Stimulated activated CD8-positive, alpha-beta memory T cell treated with anti-CD3 and anti-CD28 coated beads, Interleukin-7, amount 100 ng/mL, for 4 hours (primary cell): ENCODE measurements around the gene TMEM100.

Experiments used
- DNase-seq, 2 donors: peaks; one replicate each; pipeline ENCODE4 v3.0.0-alpha.2; 2020; ENCODE audit warnings: low read depth in 2 of 2

TMEM100 gene

DNA sequence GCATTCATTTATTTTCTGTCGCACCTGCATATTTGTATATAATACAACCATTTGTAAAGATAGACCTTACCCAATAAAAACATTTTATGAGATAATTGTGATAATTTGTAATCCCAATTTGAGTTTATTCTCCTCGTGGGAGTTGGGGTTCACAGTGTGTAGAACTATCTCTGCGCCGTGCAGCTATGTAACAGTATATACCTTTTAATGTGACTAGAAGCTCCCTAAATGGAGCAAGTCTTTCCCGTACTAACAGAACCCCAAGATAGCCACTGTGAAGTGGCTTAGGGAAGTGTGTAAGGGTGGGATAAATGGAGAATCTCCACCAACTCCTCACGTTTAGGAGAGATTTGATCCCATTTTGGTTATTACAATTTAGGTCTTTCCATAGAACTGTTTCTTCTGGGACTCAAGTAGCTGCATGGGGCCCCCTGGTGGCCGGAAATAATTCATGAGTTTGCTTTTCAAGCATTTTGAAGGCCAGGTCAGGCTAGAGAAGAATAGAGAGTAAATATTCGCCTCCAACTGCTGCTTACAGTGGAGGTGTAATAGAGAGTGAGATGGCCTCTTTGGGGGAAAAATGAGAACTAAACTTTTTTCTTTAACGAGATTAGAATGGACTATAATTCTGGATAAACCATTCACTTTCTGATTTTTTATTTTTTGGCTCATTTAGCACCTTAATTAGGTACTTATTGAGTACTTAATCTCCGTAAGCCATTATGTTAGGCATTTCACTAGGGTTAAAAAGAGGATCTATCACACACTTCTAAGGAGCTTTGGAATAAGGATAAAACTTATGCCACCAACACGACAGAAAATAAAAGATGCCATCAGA lies 4.5 kb downstream of the TMEM100 start:
- peak; percentile 14 to 20 for DNase-seq

DNA sequence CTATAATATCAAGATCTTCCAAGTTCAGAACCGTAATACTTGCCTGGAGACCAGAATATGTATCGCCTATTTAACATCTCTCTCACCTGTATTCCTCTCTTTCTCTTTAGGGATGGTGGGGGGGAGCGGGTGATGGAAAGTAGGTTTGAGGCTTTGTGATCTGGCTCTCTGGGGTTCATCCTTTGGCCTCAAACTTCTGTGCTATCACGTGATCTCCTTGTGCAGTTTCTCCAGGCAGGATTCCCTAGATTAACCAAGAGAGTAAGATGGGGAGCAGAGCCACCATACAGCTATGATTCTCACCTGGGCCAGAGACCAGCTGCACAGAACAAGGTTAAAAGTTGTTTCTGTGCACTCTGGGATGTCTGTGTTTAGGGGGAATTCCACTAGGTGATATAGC lies 5.2 kb downstream of the TMEM100 start:
- no peak for DNase-seq

DNA sequence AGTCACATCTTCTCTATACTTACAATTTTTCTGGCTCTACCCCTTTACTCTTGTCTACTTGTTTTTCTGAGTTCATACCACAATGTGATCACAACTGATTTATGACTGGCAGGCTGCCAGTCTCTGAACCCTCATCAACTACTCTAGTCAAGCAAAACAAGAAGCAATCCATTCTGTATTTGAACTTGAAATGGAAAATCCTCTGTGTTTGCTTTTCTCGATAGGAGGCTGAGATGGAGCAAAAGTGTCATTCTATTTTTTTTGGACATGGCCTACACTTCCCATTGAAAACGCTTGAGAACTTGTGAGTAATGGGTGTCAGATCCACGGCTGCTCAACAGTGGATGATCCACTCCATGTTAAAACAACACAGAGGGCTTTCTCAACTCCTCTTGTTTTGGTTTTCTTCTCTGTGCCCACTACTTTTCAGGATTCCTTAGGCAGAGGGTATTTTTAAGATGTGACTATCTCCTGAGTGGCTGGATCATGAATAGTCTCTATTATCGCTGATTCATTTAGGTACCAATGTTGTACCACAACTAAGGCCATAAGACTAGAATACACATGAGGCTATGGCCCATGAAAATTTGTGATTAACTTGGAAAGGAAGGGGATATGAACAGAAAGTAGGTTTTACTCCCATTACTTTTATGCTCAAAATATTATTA lies 11.7 kb downstream of the TMEM100 start:
- DNase-seq, result no peak

DNA sequence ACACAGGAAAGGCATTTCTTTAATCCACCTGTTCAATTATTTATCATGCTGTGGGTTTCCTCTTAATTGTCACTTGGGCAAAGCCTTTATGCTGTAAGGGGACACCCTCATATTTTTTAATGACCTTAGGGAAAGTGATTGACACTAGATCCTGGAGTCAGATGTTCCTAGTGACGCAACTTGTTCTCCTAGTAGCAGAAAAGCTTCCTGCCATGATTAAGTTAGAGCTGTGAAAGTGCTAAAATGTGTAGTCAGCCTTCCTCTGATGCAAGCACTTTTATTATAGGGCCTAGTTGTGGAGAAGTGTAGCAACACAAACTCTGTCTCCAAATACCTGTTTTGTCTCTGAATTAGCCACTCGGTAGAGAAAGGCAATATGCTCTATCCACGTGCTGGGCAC lies 12.3 kb downstream of the TMEM100 start:
- no peak for DNase-seq

DNA sequence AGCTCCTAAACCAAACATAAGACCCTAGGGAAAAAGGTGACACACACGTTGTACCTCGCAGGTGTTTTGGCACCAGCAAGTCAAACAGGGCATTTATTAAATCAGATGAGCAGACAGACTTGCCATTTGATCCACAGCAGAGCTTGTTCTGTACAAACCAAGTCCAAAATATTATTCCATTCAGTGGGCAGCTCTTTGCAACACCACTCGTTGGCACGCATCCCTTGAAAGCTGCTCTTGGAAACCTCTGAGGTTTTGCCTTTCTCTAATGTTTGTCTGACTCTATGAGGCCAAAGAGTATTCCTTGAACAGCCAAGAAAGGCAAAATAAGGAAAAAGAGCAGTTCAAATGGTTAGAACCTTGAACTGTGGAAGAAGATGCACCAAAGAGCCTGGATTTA lies 12.7 kb downstream of the TMEM100 start:
- DNase-seq, result no peak

DNA sequence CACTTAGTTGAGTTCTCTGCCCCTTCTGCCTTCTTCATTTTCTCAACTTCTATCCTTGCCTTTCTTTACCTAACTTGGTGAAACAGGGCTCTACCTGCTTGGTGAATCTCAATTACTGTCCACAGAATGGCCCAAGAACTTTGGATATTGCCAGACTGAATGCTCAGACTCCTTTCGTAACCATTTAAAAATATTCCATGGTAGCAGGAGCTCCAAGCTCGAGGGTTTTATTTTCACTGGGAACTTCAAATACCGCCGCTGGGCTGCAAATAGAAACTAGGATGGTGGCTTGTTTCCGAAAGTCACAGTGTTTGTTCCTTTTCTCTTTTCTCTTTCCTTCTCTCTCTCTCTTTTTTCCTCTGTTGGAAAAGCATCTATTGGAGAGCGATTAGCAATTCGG lies 13.2 kb downstream of the TMEM100 start:
- no peak for DNase-seq

DNA sequence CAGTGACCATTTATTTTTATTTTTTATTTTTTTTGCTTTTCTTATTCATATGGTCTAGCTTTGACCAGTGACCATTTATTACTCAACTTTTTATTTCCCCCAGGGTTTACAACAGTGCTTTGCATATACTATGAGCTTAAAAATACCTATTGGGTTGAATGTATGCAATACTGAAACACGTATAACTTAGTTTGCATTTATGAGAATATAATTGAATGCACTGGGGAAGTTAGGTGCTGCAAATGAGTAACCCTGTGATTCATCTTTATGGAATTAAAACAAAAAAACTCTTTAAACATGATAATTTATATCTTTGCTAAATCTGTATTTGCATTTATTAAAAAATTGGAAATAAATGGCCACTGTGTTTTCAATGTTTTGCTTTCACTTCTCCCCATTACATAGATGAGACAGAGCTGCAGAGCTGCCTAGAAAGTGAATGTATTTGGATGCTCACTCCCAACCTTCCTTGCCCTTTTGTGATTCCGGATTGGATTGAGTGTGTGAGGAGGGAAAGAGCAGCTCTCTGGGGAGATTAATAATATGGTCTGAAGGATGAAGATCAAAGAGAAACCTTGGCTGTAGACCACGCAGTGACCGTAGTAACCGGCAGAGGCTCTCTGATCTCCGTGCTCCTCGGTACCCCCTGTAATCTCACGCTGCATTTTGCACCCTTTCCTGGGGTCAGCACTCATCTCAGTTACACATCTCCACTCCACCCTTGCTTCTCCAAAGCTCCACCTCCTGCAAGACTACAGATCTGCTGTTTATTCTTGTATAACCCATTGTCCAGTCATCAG lies 14.3 kb downstream of the TMEM100 start:
- no peak for DNase-seq

DNA sequence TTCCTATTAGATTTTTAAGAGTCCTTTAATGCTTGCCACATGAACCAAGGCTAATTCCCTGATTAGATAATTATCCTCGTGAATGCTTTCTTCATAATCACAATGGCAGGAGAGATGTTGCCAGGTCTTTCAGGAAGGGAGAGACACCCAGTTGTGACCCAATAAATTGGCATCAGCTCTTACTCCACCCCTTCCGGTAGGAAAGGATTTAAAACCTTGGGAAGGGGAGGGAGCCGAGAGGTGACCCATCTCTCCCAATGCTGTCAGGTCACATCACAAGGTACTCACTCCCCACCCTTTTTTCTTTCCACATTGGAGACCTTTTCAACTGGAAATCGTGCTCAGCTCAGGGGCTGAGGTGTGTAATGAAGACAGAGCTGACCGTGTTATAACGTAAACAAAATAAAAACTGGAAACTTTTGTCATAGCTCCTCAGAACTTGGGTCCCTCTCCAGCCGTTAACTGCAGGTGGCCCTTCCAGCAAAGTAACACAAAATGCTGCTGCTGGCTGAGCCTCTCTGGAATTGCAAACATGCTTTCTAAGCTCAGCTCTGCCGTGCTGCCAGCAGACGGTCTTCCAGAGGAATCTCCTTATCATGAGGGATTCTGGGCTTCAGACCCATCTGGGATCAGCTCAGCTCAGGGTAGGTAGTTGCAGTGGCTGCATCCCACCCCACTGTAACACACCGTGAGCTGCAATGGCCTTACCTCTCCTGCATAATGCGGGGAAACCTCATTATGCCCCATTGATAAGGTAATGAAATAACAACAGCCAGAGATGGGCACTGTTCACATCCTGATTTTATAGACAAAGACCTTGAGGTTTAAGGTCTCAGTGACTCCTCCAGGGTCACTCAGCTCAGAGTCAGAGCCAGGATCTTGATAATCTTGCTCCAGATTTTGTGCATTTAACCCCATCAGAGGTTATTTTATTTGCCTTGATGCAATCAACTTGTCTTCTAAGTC lies 15.6 kb downstream of the TMEM100 start:
- no peak for DNase-seq

DNA sequence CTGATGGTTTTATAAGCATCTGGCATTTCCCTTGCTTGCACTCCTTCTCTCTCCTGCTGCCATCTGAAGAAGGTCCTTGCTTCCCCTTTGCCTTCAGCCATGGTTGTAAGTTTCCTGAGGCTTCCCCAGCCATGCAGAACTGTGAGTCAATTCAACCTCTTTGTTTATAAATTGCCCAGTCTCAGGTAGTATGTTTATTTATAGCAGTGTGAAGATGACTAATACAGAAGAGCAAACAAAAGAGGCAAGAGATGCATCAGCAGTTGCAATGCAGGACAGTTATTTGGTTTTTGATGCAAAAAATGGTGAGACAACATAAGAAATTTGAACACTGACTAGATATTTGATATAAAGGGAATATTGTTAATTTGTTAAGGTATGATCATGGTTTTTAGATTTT lies 16.8 kb downstream of the TMEM100 start:
- DNase-seq, result no peak

DNA sequence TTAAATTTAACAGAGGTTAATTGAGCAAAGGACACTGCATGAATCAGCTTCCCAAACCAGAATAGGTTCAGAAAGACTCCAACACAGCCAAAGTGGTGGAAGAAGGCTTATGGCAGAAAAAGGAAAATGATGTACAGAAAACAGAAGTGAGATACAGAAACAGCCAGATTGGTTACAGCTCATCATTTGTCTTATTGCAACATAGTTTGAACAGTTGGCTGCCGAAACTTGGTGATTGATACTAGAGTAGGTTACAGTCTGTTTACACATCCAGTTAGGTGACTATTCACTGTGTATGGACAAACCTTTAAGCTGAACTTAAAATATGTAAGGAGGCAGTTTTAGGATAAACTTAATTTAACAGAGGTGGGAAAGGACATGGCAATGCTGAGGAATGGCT lies 18.3 kb downstream of the TMEM100 start:
- DNase-seq, result no peak

DNA sequence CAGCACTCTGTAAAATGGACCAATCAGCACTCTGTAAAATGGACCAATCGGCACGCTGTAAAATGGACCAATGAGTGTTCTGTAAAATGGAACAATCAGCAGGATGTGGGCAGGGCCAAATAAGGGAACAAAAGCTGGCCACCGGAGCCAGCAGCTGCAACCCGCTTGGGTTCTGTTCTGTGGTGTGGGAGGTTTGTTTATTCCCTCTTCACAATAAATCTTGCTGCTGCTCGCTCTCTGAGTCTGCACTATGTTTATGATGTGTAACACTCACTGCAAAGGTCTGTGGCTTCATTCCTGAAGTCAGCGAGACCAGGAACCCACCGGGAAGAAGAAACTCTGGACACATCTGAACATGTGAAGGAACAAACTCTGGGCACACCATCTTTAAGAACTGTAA lies 20.5 kb downstream of the TMEM100 start:
- no peak for DNase-seq

DNA sequence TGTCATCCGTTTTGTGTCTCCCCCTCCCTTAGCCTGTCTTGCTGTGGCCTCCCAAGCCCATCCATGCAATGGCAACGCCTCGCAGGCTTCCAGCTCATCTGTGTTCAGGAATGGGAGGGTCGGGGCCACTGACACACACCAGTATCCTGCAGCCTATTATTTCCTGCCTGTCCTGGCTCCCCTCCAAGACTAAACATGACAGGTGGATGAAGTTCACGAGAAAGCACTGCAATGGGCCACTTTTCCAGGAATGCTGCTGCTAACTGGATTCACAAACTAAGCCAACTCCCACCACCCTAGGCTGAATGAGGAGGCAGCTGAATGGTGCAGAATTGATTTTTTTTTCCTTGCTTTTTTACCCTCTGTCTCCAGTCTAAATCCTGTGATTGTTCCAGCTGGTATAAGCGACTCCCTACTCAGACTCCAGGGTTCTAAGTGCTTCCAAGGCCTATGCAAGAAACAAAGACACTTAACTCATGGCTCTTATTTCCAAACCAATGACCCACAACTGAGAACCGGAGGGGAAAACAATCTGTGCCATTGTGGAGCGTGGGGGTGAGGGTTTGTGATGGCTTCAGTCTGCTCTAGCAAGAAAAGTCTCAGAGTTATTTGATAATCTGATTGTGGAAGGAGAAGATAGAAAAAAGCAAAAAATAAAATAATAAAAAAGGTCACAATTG lies 23.3 kb downstream of the TMEM100 start:
- DNase-seq, result no peak

DNA sequence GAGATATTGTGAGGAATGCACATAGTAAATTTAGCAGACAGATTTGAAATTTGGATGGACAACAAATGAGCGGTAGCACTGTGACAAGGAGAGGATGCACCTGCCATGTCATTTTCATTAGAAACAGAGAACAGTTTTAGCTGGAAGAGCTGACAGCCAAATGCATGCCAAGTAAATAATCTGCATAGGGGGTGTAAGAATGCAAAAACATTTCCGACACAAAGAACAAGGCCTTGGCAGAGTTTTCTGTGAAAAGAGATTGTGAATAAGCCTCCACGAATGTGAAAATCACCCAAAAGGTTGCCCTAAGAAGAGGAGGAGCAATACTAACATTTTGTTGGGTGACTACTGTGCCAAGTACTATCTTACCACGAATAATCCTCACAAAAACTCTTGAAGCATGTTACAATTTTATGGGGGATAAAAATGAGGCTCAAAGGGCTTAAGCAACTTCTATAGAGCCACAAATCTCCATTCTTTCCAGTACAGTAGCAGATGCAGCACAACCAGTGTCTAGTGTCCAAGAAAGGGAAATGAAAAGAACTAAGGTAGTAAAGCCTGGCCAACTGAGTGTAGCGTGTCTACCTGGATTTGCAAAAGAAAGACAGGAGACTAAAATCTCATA lies 28.3 kb downstream of the TMEM100 start:
- DNase-seq, result no peak

DNA sequence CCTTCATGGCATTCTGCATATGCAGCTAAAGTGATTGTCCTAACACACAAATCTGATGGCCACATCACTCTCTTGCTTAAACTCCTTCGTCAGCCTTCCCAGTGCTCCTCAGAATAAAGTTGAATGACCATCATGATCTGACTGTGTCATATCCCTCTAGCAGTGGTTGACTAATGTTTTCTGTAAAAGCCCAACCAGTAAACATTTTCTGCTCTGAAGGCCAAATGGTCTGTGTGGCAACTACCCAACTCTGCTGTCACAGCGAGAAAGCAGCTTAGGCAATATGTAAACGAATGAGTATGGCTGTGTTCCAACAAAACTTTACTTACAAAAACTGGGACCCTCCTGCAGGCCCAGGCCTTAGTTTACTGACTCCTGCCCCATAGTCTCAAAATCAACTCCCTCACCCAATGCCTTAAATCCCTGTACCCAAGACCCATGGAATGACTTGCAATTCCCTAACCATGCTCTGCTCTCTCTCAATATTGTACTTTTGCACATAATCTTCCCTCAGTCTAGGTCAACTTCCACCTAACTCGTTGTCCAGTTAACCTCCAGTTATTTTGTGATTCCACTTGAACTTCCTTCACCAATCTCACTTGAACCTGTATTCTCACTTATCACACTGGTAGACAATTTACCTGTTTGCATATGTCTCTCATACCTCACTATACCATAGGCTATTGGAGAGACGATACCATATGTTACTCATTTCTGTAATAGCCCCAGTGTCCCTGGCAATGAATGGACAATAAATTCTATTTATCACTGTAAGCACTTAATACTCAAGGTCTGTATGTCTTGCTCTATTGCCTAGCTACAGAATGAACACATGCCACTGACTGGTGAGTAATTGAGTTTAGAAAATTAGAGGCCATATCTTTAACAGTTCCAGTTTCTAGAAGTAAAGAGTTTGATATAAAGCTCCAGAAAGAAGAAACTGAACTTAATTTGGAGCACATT lies 29.1 kb downstream of the TMEM100 start:
- DNase-seq, result no peak

DNA sequence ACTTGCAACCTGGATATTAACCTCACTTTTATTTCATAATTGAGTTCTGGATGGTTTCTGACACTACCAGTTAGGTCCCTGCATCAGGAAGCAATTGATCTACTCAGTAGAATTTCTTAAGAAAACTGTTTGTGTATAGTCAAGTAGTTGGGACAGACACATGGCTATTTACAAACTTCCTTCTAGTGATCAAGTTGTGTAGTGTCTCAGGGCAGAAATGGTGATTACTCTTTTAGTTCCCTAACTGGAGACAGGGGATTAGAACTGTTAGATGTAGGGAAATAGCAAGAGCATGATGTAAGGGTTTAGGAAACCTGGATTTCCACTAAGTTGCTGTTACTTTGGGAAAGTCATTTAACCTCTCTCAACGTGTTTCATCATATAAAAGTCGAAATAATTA lies 30.4 kb downstream of the TMEM100 start:
- no peak for DNase-seq

DNA sequence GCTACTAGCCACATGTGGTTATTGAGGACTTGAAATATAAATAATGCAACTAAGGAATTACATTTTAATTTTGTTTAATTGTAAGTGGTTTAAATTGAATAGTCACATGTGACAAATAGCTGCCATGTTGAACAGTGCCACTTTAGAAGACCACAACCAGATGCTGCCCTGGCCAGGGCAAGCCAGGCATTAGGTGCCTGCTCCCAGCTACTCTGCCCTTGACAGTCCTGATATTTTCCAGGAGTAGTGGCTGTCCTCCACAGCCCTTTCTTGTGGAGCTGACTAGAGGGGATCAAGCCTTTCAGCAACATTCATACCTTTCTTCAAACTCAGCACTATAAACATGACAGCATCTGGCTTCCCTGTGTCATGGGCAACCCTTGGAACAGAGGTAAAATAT lies 31.0 kb downstream of the TMEM100 start:
- DNase-seq, result no peak

DNA sequence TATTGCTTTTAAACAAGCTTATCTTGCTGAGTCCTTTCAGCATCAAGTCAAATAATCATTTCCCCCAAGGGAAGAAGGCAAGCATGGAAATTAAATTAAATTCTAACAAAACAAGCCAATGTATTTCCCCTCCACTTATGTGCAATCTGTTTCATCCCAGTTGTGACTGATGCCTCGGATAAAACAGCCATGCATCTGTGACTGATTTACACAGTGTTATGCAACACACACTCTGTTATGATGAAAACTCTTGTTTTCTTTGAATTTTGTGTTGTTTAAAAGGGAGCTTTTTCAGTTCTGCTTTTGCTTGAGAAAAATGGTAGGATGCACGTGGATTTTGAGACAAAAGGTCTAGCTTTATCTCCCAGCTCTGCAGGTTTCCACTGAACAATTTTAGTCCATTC lies 32.6 kb downstream of the TMEM100 start:
- no peak for DNase-seq

DNA sequence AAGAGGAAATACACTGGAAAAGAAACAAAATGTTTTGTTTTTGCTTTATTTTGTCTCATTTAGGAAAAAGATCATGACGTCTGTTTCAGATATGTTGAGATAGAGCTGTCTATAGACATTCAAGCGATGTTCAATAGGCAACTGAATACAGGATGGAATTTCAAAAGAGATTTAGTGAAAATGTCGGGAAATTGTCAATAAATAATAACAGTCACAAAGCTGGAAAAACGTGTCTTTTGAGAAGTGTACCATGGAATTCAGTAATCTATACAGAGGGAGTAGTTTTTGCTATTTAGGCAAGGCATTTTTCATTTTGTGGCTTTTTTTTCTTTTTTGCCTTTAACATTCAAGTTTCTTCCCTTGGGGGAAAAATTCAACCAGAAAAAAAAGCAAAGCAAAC lies 33.0 kb downstream of the TMEM100 start:
- no peak for DNase-seq

DNA sequence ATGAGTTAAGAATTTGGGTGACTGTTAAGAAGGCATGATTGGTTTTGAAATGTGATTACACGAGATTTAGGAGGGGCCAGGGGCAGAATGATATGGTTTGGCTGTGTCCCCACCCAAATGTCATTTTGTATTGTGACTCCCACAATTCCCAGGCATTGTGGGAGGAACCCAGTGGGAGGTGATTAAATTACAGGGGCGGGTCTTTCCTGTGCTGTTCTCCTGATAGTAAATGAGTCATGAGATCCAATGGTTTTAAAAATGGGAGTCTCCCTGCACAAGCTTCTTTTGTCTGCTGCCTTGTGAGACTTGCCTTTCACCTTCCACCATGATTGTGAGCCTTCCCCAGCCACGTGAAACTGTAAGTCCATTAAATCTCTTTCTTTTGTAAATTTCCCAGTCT lies 34.6 kb downstream of the TMEM100 start:
- DNase-seq, result no peak
